ENCODE results near the gene KIF2A.

DNA sequence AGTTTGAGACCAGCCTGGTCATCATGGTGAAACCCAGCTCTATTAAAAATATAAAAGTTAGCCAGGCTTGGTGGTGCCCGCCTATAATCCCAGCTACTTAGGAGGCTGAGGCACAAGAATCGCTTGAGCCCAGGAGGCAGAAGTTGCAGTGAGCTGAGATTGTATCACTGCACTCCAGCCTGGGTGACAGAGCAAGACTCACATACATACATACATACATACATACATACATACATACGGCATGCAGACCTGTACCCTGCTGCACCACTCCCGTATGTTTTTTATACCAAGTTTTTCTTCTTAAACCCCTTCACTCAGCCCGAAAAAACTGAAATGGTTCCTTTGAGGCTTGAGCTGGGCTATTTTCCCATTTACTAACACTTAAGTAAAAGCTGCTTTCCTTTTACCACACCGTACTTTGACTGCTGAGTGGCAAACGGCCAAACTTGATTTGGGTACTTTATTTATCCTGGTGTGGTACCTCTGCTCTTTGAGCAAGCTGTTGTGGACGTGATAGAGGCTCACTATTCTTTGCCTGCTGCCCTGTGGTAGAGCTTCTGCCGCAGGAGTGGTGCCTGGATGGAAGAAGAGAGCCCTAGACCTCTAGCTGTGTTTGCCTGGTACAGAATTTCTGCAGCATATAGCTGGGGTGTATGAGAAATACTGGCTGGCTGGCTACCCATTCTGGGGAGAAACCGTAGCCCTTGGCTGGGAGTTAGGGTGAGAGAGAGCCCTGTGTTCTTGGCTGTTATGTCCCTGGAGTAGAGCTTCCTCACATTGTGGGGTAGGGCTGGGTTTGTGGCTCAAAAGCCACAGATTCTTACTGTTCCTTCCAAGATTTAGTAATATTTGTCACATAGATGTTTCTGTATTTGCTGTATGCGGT lies 126.0 kb downstream of the KIF2A start:
- TF ChIP-seq POLR2AphosphoS5 (IDR thresholded peaks at IDR 0.05; ENCODE audit: low read depth, low read length) (no peak), TAF1 (IDR thresholded peaks at IDR 0.05; ENCODE audit: borderline replicate concordance, insufficient read depth, low read length) (no peak), SIN3A (IDR thresholded peaks at IDR 0.05; ENCODE audit: borderline replicate concordance, insufficient read depth, low read length) (no peak)
- TF ChIP-seq, protein P1, sequence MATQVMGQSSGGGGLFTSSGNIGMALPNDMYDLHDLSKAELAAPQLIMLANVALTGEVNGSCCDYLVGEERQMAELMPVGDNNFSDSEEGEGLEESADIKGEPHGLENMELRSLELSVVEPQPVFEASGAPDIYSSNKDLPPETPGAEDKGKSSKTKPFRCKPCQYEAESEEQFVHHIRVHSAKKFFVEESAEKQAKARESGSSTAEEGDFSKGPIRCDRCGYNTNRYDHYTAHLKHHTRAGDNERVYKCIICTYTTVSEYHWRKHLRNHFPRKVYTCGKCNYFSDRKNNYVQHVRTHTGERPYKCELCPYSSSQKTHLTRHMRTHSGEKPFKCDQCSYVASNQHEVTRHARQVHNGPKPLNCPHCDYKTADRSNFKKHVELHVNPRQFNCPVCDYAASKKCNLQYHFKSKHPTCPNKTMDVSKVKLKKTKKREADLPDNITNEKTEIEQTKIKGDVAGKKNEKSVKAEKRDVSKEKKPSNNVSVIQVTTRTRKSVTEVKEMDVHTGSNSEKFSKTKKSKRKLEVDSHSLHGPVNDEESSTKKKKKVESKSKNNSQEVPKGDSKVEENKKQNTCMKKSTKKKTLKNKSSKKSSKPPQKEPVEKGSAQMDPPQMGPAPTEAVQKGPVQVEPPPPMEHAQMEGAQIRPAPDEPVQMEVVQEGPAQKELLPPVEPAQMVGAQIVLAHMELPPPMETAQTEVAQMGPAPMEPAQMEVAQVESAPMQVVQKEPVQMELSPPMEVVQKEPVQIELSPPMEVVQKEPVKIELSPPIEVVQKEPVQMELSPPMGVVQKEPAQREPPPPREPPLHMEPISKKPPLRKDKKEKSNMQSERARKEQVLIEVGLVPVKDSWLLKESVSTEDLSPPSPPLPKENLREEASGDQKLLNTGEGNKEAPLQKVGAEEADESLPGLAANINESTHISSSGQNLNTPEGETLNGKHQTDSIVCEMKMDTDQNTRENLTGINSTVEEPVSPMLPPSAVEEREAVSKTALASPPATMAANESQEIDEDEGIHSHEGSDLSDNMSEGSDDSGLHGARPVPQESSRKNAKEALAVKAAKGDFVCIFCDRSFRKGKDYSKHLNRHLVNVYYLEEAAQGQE (IDR thresholded peaks at IDR 0.05; ENCODE audit: insufficient read depth in 1 of 2, low read depth in 2 of 2, low read length in 2 of 2), result no peak
